ENCODE data around the gene SPDYE18. TPM values are rescaled to one million over a fixed set of nuclear protein-coding genes. Genes with fewer than 3 reads are reported as not detected.
"Not testable (repeated sequence)": the region's sequence is repeated elsewhere in the genome, so short reads cannot be mapped to it uniquely, and the experiment has no call there.

Gene SPDYE18
- total RNA-seq (2014; rRNA removed; shearing (Covaris generic)) (0.26 TPM in 1 of 2 replicates, not detected in the other), total RNA-seq (2022) (0.34 and 0.55 TPM in 2 replicates), Bru-seq, nascent RNA (percentile 25 among the genes with signal in this experiment), BruChase-seq, experiment 1, labeled RNA remaining after a 6-hour chase (percentile 29 among the genes with signal in this experiment), BruChase-seq, experiment 2, labeled RNA remaining after a 2-hour chase (percentile 27 among the genes with signal in this experiment)
- long read RNA-seq, partial matches to known transcripts: 0 of 23 reads
- long read RNA-seq, other reads (novel, unspliced or antisense): 23 of 23 reads

- BruUV-seq (replicated peaks); H4K20me1 ChIP-seq (ENCODE audit: insufficient read depth, low read length): not testable (repeated sequence)
Measured at GRCh38 chr7:77062557-77062956, at the start of gene SPDYE18. Gene SPDYE18 (minus strand): TSS chr7:77062558. CDS start chr7:77060512, 2,046 bp downstream.

GRCh38 chr7:77108362-77108761 is 46.0 kb upstream of the SPDYE18 start:
- H3K4me2 ChIP-seq (ENCODE audit: low read length); DNase-seq (ENCODE audit: low spot score); H2AFZ ChIP-seq (ENCODE audit: low read length); H3K4me3 ChIP-seq (ENCODE audit: low read depth, low read length, poor library complexity, severe bottlenecking); H3K9me3 ChIP-seq (ENCODE audit: low read length); CTCF ChIA-PET (ENCODE audit: unreplicated experiment); BruUV-seq (replicated peaks); H3K9me2 ChIP-seq (ENCODE audit: insufficient read depth, low read length); H4K20me1 ChIP-seq (ENCODE audit: insufficient read depth, low read length); H3K27ac ChIP-seq (ENCODE audit: low read depth, low read length, poor library complexity, severe bottlenecking); intact Hi-C loops (cut with micrococcal nuclease; ENCODE audit: unreplicated experiment); H3K79me2 ChIP-seq (ENCODE audit: insufficient read depth, low read depth, low read length); H3K36me3 ChIP-seq (ENCODE audit: insufficient read depth, low read length); H3K4me1 ChIP-seq (ENCODE audit: insufficient read depth, low read length, poor library complexity, severe bottlenecking); POLR2A ChIA-PET: not testable (repeated sequence)

More at GRCh38 chr7:77062557-77062956, at the start of gene SPDYE18:
- CTCF ChIA-PET (ENCODE audit: unreplicated experiment); POLR2A ChIA-PET; H3K27ac ChIP-seq (ENCODE audit: low read depth, low read length, poor library complexity, severe bottlenecking); H3K9me3 ChIP-seq (ENCODE audit: low read length); H3K9me2 ChIP-seq (ENCODE audit: insufficient read depth, low read length); intact Hi-C loops (cut with micrococcal nuclease; ENCODE audit: unreplicated experiment); H3K4me2 ChIP-seq (ENCODE audit: low read length); H2AFZ ChIP-seq (ENCODE audit: low read length); H3K36me3 ChIP-seq (ENCODE audit: insufficient read depth, low read length); DNase-seq (ENCODE audit: low spot score); H3K79me2 ChIP-seq (ENCODE audit: insufficient read depth, low read depth, low read length); H3K4me1 ChIP-seq (ENCODE audit: insufficient read depth, low read length, poor library complexity, severe bottlenecking); H3K4me3 ChIP-seq (ENCODE audit: low read depth, low read length, poor library complexity, severe bottlenecking): not testable (repeated sequence)

GRCh38 chr7:77107659-77108058 is 45.3 kb upstream of the SPDYE18 start:
- BruUV-seq (replicated peaks); DNase-seq (ENCODE audit: low spot score); H4K20me1 ChIP-seq (ENCODE audit: insufficient read depth, low read length); H3K9me3 ChIP-seq (ENCODE audit: low read length); H3K27ac ChIP-seq (ENCODE audit: low read depth, low read length, poor library complexity, severe bottlenecking); H3K4me2 ChIP-seq (ENCODE audit: low read length); H3K36me3 ChIP-seq (ENCODE audit: insufficient read depth, low read length); H3K4me1 ChIP-seq (ENCODE audit: insufficient read depth, low read length, poor library complexity, severe bottlenecking); H3K4me3 ChIP-seq (ENCODE audit: low read depth, low read length, poor library complexity, severe bottlenecking); H3K9me2 ChIP-seq (ENCODE audit: insufficient read depth, low read length); H3K79me2 ChIP-seq (ENCODE audit: insufficient read depth, low read depth, low read length); intact Hi-C loops (cut with micrococcal nuclease; ENCODE audit: unreplicated experiment); CTCF ChIA-PET (ENCODE audit: unreplicated experiment); H2AFZ ChIP-seq (ENCODE audit: low read length); POLR2A ChIA-PET: not testable (repeated sequence)

- intact Hi-C loops (cut with micrococcal nuclease; ENCODE audit: unreplicated experiment): not testable (repeated sequence)
Measured at GRCh38 chr7:77105904-77106303, 43.5 kb upstream of the SPDYE18 start.

GRCh38 chr7:77102671-77103070 is 40.3 kb upstream of the SPDYE18 start:
- intact Hi-C loops (cut with micrococcal nuclease; ENCODE audit: unreplicated experiment); POLR2A ChIA-PET: not testable (repeated sequence)

More at GRCh38 chr7:77105904-77106303, 43.5 kb upstream of the SPDYE18 start:
- H3K27ac ChIP-seq (ENCODE audit: low read depth, low read length, poor library complexity, severe bottlenecking); POLR2A ChIA-PET; H3K4me3 ChIP-seq (ENCODE audit: low read depth, low read length, poor library complexity, severe bottlenecking); BruUV-seq (replicated peaks); H3K4me1 ChIP-seq (ENCODE audit: insufficient read depth, low read length, poor library complexity, severe bottlenecking); H2AFZ ChIP-seq (ENCODE audit: low read length); H3K36me3 ChIP-seq (ENCODE audit: insufficient read depth, low read length); H3K4me2 ChIP-seq (ENCODE audit: low read length); H3K9me2 ChIP-seq (ENCODE audit: insufficient read depth, low read length); DNase-seq (ENCODE audit: low spot score); H3K79me2 ChIP-seq (ENCODE audit: insufficient read depth, low read depth, low read length); H3K9me3 ChIP-seq (ENCODE audit: low read length); H4K20me1 ChIP-seq (ENCODE audit: insufficient read depth, low read length); CTCF ChIA-PET (ENCODE audit: unreplicated experiment): not testable (repeated sequence)

GRCh38 chr7:77101187-77101586 is 38.8 kb upstream of the SPDYE18 start:
- BruUV-seq (replicated peaks); H3K4me2 ChIP-seq (ENCODE audit: low read length); H3K36me3 ChIP-seq (ENCODE audit: insufficient read depth, low read length); H3K4me3 ChIP-seq (ENCODE audit: low read depth, low read length, poor library complexity, severe bottlenecking); POLR2A ChIA-PET; H3K4me1 ChIP-seq (ENCODE audit: insufficient read depth, low read length, poor library complexity, severe bottlenecking); H4K20me1 ChIP-seq (ENCODE audit: insufficient read depth, low read length); H3K9me3 ChIP-seq (ENCODE audit: low read length); H3K27ac ChIP-seq (ENCODE audit: low read depth, low read length, poor library complexity, severe bottlenecking); CTCF ChIA-PET (ENCODE audit: unreplicated experiment); H3K79me2 ChIP-seq (ENCODE audit: insufficient read depth, low read depth, low read length); intact Hi-C loops (cut with micrococcal nuclease; ENCODE audit: unreplicated experiment); H3K9me2 ChIP-seq (ENCODE audit: insufficient read depth, low read length); H2AFZ ChIP-seq (ENCODE audit: low read length); DNase-seq (ENCODE audit: low spot score): not testable (repeated sequence)

More at GRCh38 chr7:77102671-77103070, 40.3 kb upstream of the SPDYE18 start:
- H2AFZ ChIP-seq (ENCODE audit: low read length); DNase-seq (ENCODE audit: low spot score); H4K20me1 ChIP-seq (ENCODE audit: insufficient read depth, low read length); CTCF ChIA-PET (ENCODE audit: unreplicated experiment); H3K4me1 ChIP-seq (ENCODE audit: insufficient read depth, low read length, poor library complexity, severe bottlenecking); H3K4me3 ChIP-seq (ENCODE audit: low read depth, low read length, poor library complexity, severe bottlenecking); H3K79me2 ChIP-seq (ENCODE audit: insufficient read depth, low read depth, low read length); H3K36me3 ChIP-seq (ENCODE audit: insufficient read depth, low read length); H3K9me2 ChIP-seq (ENCODE audit: insufficient read depth, low read length); H3K4me2 ChIP-seq (ENCODE audit: low read length); BruUV-seq (replicated peaks); H3K9me3 ChIP-seq (ENCODE audit: low read length); H3K27ac ChIP-seq (ENCODE audit: low read depth, low read length, poor library complexity, severe bottlenecking): not testable (repeated sequence)

Data from OCI-LY7 (cell line).